Sigmoid colon (tissue), 7 donors: ENCODE data around the gene DEAF1. TPM values are rescaled to one million over a fixed set of nuclear protein-coding genes. Genes with fewer than 3 reads are reported as not detected.

Experiments used
- DNase-seq: peaks from one replicate; pipeline ENCODE4 v3.0.0-alpha.2; 2019
- H3K27ac ChIP-seq, 4 donors: fragments of 200-600 bp; sonication (generic); one replicate each; pipeline ENCODE4 v1.5.1; 2016 to 2019; ENCODE audit warnings: mild to moderate bottlenecking in 1 of 4
- H3K27me3 ChIP-seq, 3 donors: fragments of 200-600 bp; sonication (generic); one replicate each; pipeline ENCODE4 v1.5.1; 2019; ENCODE audit warnings: mild to moderate bottlenecking in 1 of 3
- H3K36me3 ChIP-seq, 4 donors: fragments of 200-600 bp; sonication (generic); one replicate each; pipeline ENCODE4 v1.5.1; 2016 to 2019
- H3K4me1 ChIP-seq, 4 donors: fragments of 200-600 bp; sonication (generic); one replicate each; pipeline ENCODE4 v1.5.1; 2017 to 2019
- H3K4me3 ChIP-seq, 4 donors: fragments of 200-600 bp; sonication (generic); one replicate each; pipeline ENCODE4 v1.5.1; 2017 to 2019; ENCODE audit warnings: mild to moderate bottlenecking in 2 of 4, moderate library complexity in 1 of 4
- H3K9me3 ChIP-seq, 4 donors: fragments of 200-600 bp in 3 of 4; sonication (generic) in 3 of 4; one replicate each; pipeline versions ENCODE4 v1.5.1 to v1.6.1; 2013 to 2019
- CTCF ChIP-seq, 4 experiments: fragments of 450-650 bp in 3 of 4; fragments of 200-600 bp in 1 of 4; IDR thresholded peaks; one replicate each; pipeline ENCODE4 v1.5.1; 2016 to 2019; ENCODE audit warnings: antibody characterized with exemption in 4 of 4, mild to moderate bottlenecking in 3 of 4, moderate library complexity in 2 of 4
- EP300 ChIP-seq, 4 donors: sonication (generic); formaldehyde crosslinking; IDR thresholded peaks; one replicate each; pipeline ENCODE4 v1.6.1; 2017; ENCODE audit warnings: antibody characterized with exemption in 4 of 4
- POLR2A ChIP-seq, 2 donors: fragments of 450-650 bp; IDR thresholded peaks; one replicate each; pipeline ENCODE4 v1.6.1; 2016; ENCODE audit warnings: antibody characterized with exemption in 2 of 2, mild to moderate bottlenecking in 2 of 2, moderate library complexity in 2 of 2
- POLR2AphosphoS5 ChIP-seq, 4 donors: sonication (generic); formaldehyde crosslinking; IDR thresholded peaks; one replicate each; pipeline ENCODE4 v1.6.1; 2017; ENCODE audit warnings: antibody characterized with exemption in 4 of 4
- WGBS, 2 donors: extraction: QIAGEN DNeasy Blood & Tissue Kit; methylation state at CpG; one replicate each; pipeline ENCODE4 v1.1.7; 2013; 5-methylcytosine and 5-hydroxymethylcytosine counted together
- intact Hi-C: fragments of 100-400 bp; cut with DNase I; formaldehyde crosslinking; loops from one replicate; pipeline ENCODE4 v1.15.1; 2023
- polyA plus RNA-seq, 3 donors: library from polyadenylated mRNA; stranded (reverse); fragments of 200-250 nt; gene quantifications; one replicate each; pipeline ENCODE4 v1.2.3, GENCODE V29; 2013
- total RNA-seq, 4 donors: library from RNA; depleted of rRNA; stranded (reverse); fragments of >200 nt; gene quantifications; one replicate each; pipeline ENCODE4 v1.1.0, GENCODE V29; 2016
- donor health status: healthy with polysubstance abuse.
- donor health status: Bipolar disorder and iron deficiency.
- donor health status: healthy.

Gene DEAF1
- total and polyA plus RNA-seq, 7 donors = 11.3 to 29.6 (median 18.6) TPM

- no peaks in the 10 kb centered on the region for H3K27me3 ChIP-seq
- WGBS, 2 donors = 39 to 72% methylated on average over 14 of the region's 14 CpGs
- H3K4me3 ChIP-seq = peak overlapping the region in 1 of 4 donors; percentile 62
- TF ChIP-seq POLR2AphosphoS5 (IDR thresholded peaks at IDR 0.05) = no peak
- TF ChIP-seq CTCF (IDR thresholded peaks at IDR 0.05) = no peak
- TF ChIP-seq POLR2A (IDR thresholded peaks at IDR 0.05) = no peak
- no peak for TF ChIP-seq EP300 (IDR thresholded peaks at IDR 0.05)
- DNase-seq = no peak
- no peaks in the 10 kb centered on the region for H3K9me3 ChIP-seq
- intact Hi-C loops = no loop called here
- peaks cover 24 to 59% (median 40%) of the 10 kb centered on the region in 4 donors for H3K36me3 ChIP-seq
- H3K4me1 ChIP-seq = peaks cover 0 to 33% (median 27%) of the 10 kb centered on the region in 4 donors
- H3K27ac ChIP-seq = peak overlapping the region; percentile 82 to 95 (median 87)
These were observed 80.9 kb downstream of the DEAF1 start for GRCh38 chr11:614021-614622.

GRCh38 chr11:613369-613968 is 81.6 kb downstream of the DEAF1 start:
- H3K36me3 ChIP-seq = peaks cover 26 to 65% (median 46%) of the 10 kb centered on the region in 4 donors
- 23 to 62% methylated on average over 36 of the region's 36 CpGs for WGBS, 2 donors
- no peaks in the 10 kb centered on the region for H3K9me3 ChIP-seq
- H3K4me1 ChIP-seq = peaks cover 0 to 33% (median 27%) of the 10 kb centered on the region in 4 donors
- TF ChIP-seq POLR2AphosphoS5 (IDR thresholded peaks at IDR 0.05) = no peak
- TF ChIP-seq EP300 (IDR thresholded peaks at IDR 0.05) = no peak
- TF ChIP-seq CTCF (IDR thresholded peaks at IDR 0.05) = no peak
- no peak for TF ChIP-seq POLR2A (IDR thresholded peaks at IDR 0.05)
- H3K27me3 ChIP-seq = no peaks in the 10 kb centered on the region
- H3K27ac ChIP-seq = peak overlapping the region; percentile 82 to 95 (median 87)
- no peak overlapping the region for H3K4me3 ChIP-seq
- intact Hi-C loops = no loop called here
- no peak for DNase-seq

- Histone ChIP-seq H3K27ac (peak overlapping the region; percentile 19 to 95 (median 87)), H3K27me3 (no peaks in the 10 kb centered on the region), H3K4me3 (no peak overlapping the region), H3K9me3 (no peaks in the 10 kb centered on the region), H3K4me1 (peaks cover 0 to 33% (median 27%) of the 10 kb centered on the region in 4 donors), H3K36me3 (peaks cover 27 to 67% (median 49%) of the 10 kb centered on the region in 4 donors)
- intact Hi-C loops = no loop called here
- TF ChIP-seq CTCF (IDR thresholded peaks at IDR 0.05) (no peak), POLR2AphosphoS5 (IDR thresholded peaks at IDR 0.05) (no peak), EP300 (IDR thresholded peaks at IDR 0.05) (no peak)
- 81 to 94% methylated on average over 10 of the region's 10 CpGs for WGBS, 2 donors
- DNase-seq = no peak
These were observed 82.1 kb downstream of the DEAF1 start for GRCh38 chr11:612961-613300.

GRCh38 chr11:612201-612960 is 82.6 kb downstream of the DEAF1 start:
- peaks cover 32 to 67% (median 54%) of the 10 kb centered on the region in 4 donors for H3K36me3 ChIP-seq

More at GRCh38 chr11:612201-612960, 82.6 kb downstream of the DEAF1 start:
- H3K27me3 ChIP-seq = no peaks in the 10 kb centered on the region
- peak overlapping the region in 3 of 4 donors; percentile 19 to 88 (median 86) for H3K27ac ChIP-seq
- no peak overlapping the region for H3K4me3 ChIP-seq
- H3K9me3 ChIP-seq = no peaks in the 10 kb centered on the region
- peaks cover 0 to 33% (median 27%) of the 10 kb centered on the region in 4 donors for H3K4me1 ChIP-seq
- intact Hi-C loops = no loop called here
- DNase-seq = no peak
- no peak for TF ChIP-seq POLR2A (IDR thresholded peaks at IDR 0.05)
- peak in 1 of 4 experiments; percentile 21 for TF ChIP-seq CTCF (IDR thresholded peaks at IDR 0.05)
- TF ChIP-seq POLR2AphosphoS5 (IDR thresholded peaks at IDR 0.05) = no peak
- TF ChIP-seq EP300 (IDR thresholded peaks at IDR 0.05) = no peak
- WGBS, 2 donors = 17 to 66% methylated on average over 27 of the region's 27 CpGs
